Right renal cortex interstitium (tissue), 3 donors: ENCODE measurements around the gene MAD1L1. TPM values are rescaled to one million over a fixed set of nuclear protein-coding genes. Genes with fewer than 3 reads are reported as not detected.

Experiments
- DNase-seq, 3 donors: peaks; one replicate each; pipeline ENCODE4 v3.0.0-alpha.2; 2013; ENCODE audit warnings: low read depth in 3 of 3, low spot score in 2 of 3
- polyA plus RNA-seq, 3 donors: library from polyadenylated mRNA; unstranded; fragments of 120-200 nt; gene quantifications; one replicate each; pipeline ENCODE4 v1.2.1, GENCODE V29; 2013; ENCODE audit not compliant: insufficient read length in 3 of 3

MAD1L1 gene
- polyA plus RNA-seq, 3 donors = 22.9 to 26.0 (median 25.1) TPM

GRCh38 chr7:1914743-1915142 is 318.0 kb downstream of the MAD1L1 start:
- DNase-seq = no peak

DNA sequence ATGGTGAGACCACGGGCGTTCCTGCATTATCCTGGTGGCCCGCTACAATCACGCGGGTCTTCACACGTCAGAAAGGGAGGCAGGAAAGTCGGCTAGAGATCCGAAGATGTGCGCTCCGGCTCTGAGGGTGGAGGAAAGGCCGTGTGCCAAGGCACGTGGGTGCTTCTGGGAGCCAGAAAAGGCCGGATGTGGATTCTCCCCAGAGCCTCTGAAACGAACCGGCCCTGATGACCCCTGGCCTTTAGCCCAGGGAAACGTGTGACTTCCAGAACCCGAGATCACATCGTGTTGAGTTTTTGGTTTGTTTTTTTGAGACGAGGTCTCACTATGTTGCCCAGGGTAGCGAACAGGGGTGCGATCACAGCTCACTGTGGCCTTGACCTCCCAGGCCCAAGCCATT is 318.4 kb downstream of the MAD1L1 start:
- no peak for DNase-seq

DNA sequence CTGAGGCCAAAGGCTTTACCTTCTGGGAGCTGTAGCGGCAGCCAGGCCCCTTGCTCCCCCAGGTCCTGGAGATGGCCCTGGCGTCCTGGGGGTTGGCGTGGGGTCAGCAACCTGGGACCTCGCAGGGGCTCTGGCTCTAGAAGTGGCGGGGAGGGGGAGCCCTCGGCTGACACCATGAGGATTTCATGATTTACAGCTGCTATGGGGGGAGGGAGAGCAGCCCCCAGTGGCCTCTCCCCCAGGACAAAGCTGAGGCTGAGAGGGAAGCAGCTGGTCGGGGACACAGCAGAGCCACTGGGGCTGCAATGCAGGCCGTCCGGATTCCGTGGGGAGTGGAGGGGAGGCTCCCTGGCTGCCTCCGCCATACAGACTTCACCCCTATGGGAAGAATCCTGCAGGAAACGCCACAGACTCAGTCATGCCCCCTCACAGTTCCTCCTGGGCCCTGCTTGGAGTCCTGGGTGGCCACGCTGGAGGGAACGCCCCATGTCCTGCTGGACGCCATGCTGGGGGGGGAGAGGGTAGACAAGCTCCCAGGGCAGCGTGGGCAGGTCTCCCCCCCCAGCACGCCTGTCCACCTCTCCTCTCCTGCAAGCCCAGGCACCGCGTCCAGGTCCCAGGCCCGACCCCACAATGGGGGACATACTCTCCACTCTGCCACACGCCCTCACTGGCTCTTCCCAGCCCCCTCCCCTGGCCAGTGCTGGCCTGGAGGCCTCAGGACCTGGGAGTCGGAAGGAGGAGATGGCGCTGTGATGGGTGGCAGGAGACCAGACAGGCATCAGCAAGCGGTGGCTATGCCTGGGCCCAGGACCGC is 319.1 kb downstream of the MAD1L1 start:
- DNase-seq = no peak

- DNase-seq = peak; percentile 16 to 63 (median 31)
Measured at GRCh38 chr7:1912593-1913465, 319.9 kb downstream of the MAD1L1 start.

- no peak for DNase-seq
Measured at GRCh38 chr7:1911571-1911970, 321.2 kb downstream of the MAD1L1 start.

DNA sequence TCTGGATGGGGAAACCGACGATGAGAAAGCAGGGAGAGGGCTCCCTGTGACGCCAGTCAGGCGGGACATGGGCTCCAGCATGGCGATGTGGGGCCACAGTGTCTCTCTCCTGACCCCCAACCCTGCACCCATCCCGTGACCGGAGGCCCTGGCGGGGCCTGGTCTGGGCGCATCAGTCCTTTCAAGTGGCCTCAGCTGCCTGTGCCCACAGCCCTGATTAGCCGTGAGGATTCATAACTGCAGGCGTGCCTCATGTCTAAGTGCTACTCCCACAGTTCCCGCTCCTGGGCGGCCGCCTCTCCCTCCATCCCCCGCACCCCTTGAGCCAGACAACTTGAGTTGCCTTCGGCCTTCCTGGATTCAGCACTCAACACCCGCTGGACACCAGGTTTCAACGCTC is 321.9 kb downstream of the MAD1L1 start:
- DNase-seq = no peak

- no peak for DNase-seq
Measured at GRCh38 chr7:1910081-1910685, 322.6 kb downstream of the MAD1L1 start.

- no peak for DNase-seq
Measured at GRCh38 chr7:1909476-1909875, 323.3 kb downstream of the MAD1L1 start.

DNA sequence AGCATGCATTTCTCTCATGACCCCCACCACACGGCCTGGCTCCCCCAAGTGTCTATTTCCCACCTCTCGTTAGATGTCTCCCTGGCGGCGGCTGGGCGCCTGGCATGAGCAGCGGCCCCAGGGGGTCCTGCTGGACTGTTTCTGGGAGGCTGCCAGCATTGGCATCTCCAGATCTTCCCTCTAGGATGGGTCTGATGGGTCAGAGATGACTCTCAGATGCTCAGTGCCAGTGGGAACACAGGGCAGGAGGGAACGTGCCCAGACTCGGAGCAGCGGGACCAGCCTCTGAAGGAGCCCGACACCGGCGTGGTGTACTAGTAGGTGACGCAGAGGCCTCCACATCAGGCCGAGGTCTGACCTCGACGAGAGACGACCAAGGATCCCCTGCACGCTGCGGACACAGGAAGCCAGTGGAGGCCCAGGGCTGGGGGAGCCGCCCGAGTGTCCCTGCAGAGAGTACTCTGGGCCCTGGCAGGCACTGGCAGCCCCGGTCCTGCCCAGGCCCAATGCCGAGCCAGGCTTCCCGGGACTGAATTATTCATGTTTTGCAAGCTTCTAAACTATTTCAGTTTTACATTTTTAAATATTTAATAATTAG is 323.8 kb downstream of the MAD1L1 start:
- no peak for DNase-seq

DNA sequence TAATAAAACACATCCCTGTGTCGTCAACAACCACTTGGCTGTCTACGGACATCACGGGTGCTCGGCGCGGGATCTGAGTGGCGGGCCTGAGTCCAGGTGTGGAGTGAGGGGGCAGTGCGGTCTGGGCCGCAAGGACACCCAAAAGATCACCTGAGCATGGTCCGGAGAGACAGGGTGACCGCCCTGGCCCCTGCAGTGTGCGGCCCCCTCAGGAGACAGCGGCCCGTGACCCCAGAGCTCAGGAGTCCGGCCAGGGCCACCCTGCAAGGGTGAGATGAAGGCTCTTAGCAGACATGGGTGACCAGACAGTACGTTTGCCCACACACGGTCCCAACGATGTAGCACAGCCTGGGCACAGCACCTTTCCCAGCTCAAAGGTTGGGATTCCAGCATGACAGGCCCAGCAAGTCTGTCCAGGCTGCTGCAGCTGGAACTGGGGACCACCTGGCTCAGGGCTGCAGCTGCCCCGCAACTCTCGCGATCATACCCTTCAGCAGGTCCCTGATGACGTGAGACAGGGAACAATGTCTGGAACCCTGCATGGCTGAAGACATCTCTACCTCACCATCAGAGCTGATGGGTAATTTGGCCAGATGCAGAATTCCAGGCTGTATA is 324.9 kb downstream of the MAD1L1 start:
- no peak for DNase-seq

- DNase-seq = no peak
Measured at GRCh38 chr7:1906988-1907745, 325.6 kb downstream of the MAD1L1 start.

GRCh38 chr7:1906087-1906830 is 326.5 kb downstream of the MAD1L1 start:
- DNase-seq = no peak

DNA sequence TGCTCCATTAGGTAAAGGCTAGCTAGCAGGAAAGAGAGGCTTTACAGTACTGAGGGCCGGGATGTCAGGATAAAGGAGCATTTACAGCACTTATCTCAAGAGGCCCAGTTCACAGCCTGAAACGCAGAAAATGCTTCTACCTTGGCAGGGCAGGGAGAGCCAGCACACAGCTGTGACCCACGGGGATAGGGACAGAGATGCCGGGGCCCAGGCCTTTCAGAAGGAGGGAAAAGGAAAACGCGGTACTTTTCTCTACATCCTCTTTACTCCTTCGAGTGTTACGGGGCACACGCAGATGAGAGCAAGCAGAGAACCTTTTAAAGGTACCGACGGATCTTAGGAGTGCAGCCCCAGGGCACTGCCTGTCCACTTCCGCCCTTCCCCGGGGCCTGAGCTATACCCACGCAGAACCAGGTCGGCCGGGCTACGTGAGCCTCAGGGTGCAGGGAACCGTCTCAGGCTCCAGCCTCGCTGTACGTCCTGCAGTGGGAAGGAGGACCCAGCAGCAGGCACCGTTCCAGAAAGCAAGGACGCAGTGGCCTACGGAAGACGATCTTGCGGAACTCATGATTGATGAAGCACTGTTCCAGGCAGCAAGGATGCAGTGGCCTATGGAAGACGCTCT is 330.4 kb downstream of the MAD1L1 start:
- DNase-seq = no peak

GRCh38 chr7:1901431-1902210 is 331.1 kb downstream of the MAD1L1 start:
- DNase-seq = no peak

DNA sequence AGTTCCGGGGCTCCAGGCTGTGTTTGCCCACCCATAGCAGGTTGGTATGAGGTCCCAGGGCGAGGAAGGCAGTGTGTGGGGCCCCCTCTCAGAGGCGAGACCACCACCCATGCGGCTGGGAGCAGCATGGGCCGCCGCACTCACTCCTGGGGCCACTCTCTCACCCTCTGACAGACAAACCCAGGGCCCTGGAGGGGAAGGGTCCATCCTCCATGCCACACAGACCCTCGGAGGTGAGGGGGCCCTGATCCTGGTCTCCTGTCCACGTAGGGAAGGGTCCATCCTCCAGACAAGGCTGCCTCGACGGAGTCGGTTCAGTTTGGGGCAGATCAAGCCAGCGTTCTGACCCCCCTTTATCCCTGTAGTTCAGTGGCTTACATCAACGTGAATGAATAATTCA is 331.9 kb downstream of the MAD1L1 start:
- no peak for DNase-seq

DNA sequence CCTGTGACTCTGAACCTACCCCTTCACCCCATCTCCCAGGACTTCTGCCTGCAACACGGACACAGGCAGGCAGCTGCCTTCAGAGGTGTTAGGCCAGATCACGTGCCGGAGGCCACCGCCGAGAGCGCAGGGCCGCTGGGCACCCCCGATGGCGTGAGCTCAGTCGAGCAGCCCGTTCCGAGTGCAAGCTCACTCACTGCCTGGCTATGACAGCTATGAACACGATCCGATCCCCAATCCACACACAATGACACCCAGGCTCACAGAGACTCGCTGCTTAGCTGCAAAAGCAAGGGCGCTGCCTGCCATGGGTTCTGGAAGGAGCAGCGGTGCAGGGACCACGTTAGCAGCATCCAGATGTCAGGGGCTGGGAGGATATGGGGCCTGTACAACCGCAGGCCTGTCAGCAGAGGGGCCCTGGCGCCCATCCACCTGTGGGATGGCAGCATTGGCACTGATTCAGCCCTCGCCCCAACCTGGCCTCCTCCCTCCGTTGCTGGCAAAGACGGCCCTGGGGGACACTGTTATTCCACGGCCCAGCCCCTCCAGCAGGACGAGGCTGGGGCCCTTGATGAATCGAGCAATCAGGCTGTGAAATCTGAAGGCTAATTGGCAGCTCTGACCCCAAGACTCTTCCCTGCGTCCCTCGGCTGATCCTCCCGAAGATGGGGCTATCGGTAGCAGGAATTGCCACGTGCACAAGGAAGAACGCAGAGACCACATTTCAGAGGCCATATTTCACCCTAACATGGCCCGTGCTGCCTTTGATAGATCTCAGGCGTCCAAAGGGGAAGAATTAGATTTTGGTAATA is 332.6 kb downstream of the MAD1L1 start:
- no peak for DNase-seq

- DNase-seq = no peak
Measured at GRCh38 chr7:1899196-1899595, 333.5 kb downstream of the MAD1L1 start.
